HTERT RPE-1 (cell line): Measurements from ENCODE around the gene PPP1R3C.

Experiments used
- in situ Hi-C: fragments of 300-500 bp; cut with MboI; formaldehyde crosslinking; loops from 4 replicates; pipeline ENCODE4 v1.14.3; 2020; ENCODE audit warnings: low sequenced_read_pairs

The PPP1R3C gene

GRCh38 chr10:91632671-91633550 lies at the start of gene PPP1R3C:
Gene PPP1R3C, minus strand, starts transcription at chr10:91633071. Its CDS starts 102 bp downstream, at chr10:91632969.
- in situ Hi-C loops: no loop called here

GRCh38 chr10:91681361-91682276 lies 48.7 kb upstream of the PPP1R3C start:
- in situ Hi-C loops: no loop called here

- in situ Hi-C loops: no loop called here
Measured at GRCh38 chr10:91680487-91680886, 47.6 kb upstream of the PPP1R3C start.

- in situ Hi-C loops: no loop called here
Measured at GRCh38 chr10:91679296-91679695, 46.4 kb upstream of the PPP1R3C start.

- in situ Hi-C loops: no loop called here
Measured at GRCh38 chr10:91677911-91678310, 45.0 kb upstream of the PPP1R3C start.

- in situ Hi-C loops: no loop called here
Measured at GRCh38 chr10:91672021-91672608, 39.2 kb upstream of the PPP1R3C start.

- in situ Hi-C loops: no loop called here
Measured at GRCh38 chr10:91668913-91669312, 36.0 kb upstream of the PPP1R3C start.

GRCh38 chr10:91665842-91666241 lies 33.0 kb upstream of the PPP1R3C start:
- in situ Hi-C loops: no loop called here

GRCh38 chr10:91664426-91664825 lies 31.6 kb upstream of the PPP1R3C start:
- in situ Hi-C loops: no loop called here

- in situ Hi-C loops: no loop called here
Measured at GRCh38 chr10:91662993-91663392, 30.1 kb upstream of the PPP1R3C start.

- in situ Hi-C loops: no loop called here
Measured at GRCh38 chr10:91653219-91653870, 20.5 kb upstream of the PPP1R3C start.

- in situ Hi-C loops: no loop called here
Measured at GRCh38 chr10:91652364-91652763, 19.5 kb upstream of the PPP1R3C start.

- in situ Hi-C loops: no loop called here
Measured at GRCh38 chr10:91643700-91644099, 10.8 kb upstream of the PPP1R3C start.

- in situ Hi-C loops: no loop called here
Measured at GRCh38 chr10:91642831-91643692, 10.2 kb upstream of the PPP1R3C start.

- in situ Hi-C loops: no loop called here
Measured at GRCh38 chr10:91636892-91637291, 4.0 kb upstream of the PPP1R3C start.

- in situ Hi-C loops: no loop called here
Measured at GRCh38 chr10:91635401-91636400, 2.8 kb upstream of the PPP1R3C start.

GRCh38 chr10:91634898-91635297 lies 2.0 kb upstream of the PPP1R3C start:
- in situ Hi-C loops: no loop called here

- in situ Hi-C loops: no loop called here
Measured at GRCh38 chr10:91634246-91634645, 1.4 kb upstream of the PPP1R3C start.

- in situ Hi-C loops: no loop called here
Measured at GRCh38 chr10:91630625-91631024, 2.2 kb downstream of the PPP1R3C start.
